Astrocyte (in vitro differentiated cells and primary cell): ENCODE data around the gene COA8. TPM values are rescaled to one million over a fixed set of nuclear protein-coding genes. Genes with fewer than 3 reads are reported as not detected.

Source experiments
- DNase-seq: peaks from one replicate; pipeline ENCODE4 v3.0.0-alpha.2; 2010; ENCODE audit warnings: low read depth
- FAIRE-seq: peaks from 2 replicates; lab custom pipeline; 2011; peaks lifted over from hg19 to GRCh38; lab: Jason Lieb, UNC
- H2AFZ ChIP-seq: 2 replicates; pipeline ENCODE4 v1.6.0; 2012; ENCODE audit warnings: low read depth, low read length, inconsistent platforms
- H3K27ac ChIP-seq: 2 replicates; pipeline ENCODE4 v1.5.1; 2011; ENCODE audit warnings: low read depth, low read length, inconsistent platforms
- H3K27me3 ChIP-seq: 2 replicates; pipeline ENCODE4 v1.6.0; 2011; ENCODE audit warnings: low read length, inconsistent platforms; ENCODE audit not compliant: insufficient read depth
- H3K36me3 ChIP-seq: 2 replicates; pipeline ENCODE4 v1.5.1; 2011; ENCODE audit warnings: low read length, inconsistent platforms; ENCODE audit not compliant: insufficient read depth
- H3K4me1 ChIP-seq: 2 replicates; pipeline ENCODE4 v1.5.1; 2011; ENCODE audit warnings: low read length, inconsistent platforms; ENCODE audit not compliant: insufficient read depth
- H3K4me2 ChIP-seq: 2 replicates; pipeline ENCODE4 v1.6.0; 2012; ENCODE audit warnings: low read length, inconsistent platforms
- H3K4me3 ChIP-seq: 2 replicates; pipeline ENCODE4 v1.5.1; 2011; ENCODE audit warnings: low read depth, mild to moderate bottlenecking, low read length, inconsistent platforms; ENCODE audit not compliant: insufficient read depth
- H3K79me2 ChIP-seq: 2 replicates; pipeline ENCODE4 v1.6.0; 2012; ENCODE audit warnings: mild to moderate bottlenecking, low read length, inconsistent platforms; ENCODE audit not compliant: insufficient read depth
- H3K9ac ChIP-seq: 2 replicates; pipeline ENCODE4 v1.6.0; 2012; ENCODE audit warnings: mild to moderate bottlenecking, low read length, inconsistent platforms
- H3K9me3 ChIP-seq: 2 replicates; pipeline ENCODE4 v1.5.1; 2012; ENCODE audit warnings: low read depth, mild to moderate bottlenecking, low read length, inconsistent platforms; ENCODE audit not compliant: insufficient read depth
- H4K20me1 ChIP-seq: 2 replicates; pipeline ENCODE4 v1.6.0; 2012; ENCODE audit warnings: low read length, inconsistent platforms; ENCODE audit not compliant: insufficient read depth
- H3K27ac Mint-ChIP-seq: one replicate; pipeline ENCODE4 v1.8.0; 2021; ENCODE audit warnings: mild to moderate bottlenecking, mixed read lengths; ENCODE audit not compliant: unreplicated experiment
- H3K27me3 Mint-ChIP-seq: one replicate; pipeline ENCODE4 v1.8.0; 2021; ENCODE audit warnings: low read depth, mixed read lengths; ENCODE audit not compliant: unreplicated experiment
- H3K36me3 Mint-ChIP-seq: one replicate; pipeline ENCODE4 v1.8.0; 2021; ENCODE audit warnings: low read depth, mixed read lengths; ENCODE audit not compliant: unreplicated experiment
- H3K4me1 Mint-ChIP-seq: one replicate; pipeline ENCODE4 v1.8.0; 2021; ENCODE audit warnings: low read depth, mixed read lengths; ENCODE audit not compliant: unreplicated experiment
- H3K4me3 Mint-ChIP-seq: one replicate; pipeline ENCODE4 v1.8.0; 2021; ENCODE audit warnings: mild to moderate bottlenecking, moderate library complexity, mixed read lengths; ENCODE audit not compliant: unreplicated experiment
- H3K9me3 Mint-ChIP-seq: one replicate; pipeline ENCODE4 v1.8.0; 2021; ENCODE audit warnings: mild to moderate bottlenecking, mixed read lengths; ENCODE audit not compliant: unreplicated experiment
- CTCF ChIP-seq: IDR thresholded peaks from 2 replicates; pipeline ENCODE4 v1.5.1; 2011; ENCODE audit warnings: low read depth, mild to moderate bottlenecking, inconsistent platforms, low read length, moderate library complexity; ENCODE audit not compliant: insufficient read depth
- EZH2 ChIP-seq: IDR thresholded peaks from 2 replicates; pipeline ENCODE4 v1.6.1; 2012; ENCODE audit warnings: mild to moderate bottlenecking, low read length, inconsistent platforms; ENCODE audit not compliant: insufficient read depth
- total RNA-seq: library from RNA; stranded (reverse); gene quantifications from 2 replicates; pipeline ENCODE4 v1.2.1, GENCODE V29; 2021

The COA8 gene
- total RNA-seq, 1 donor from 2014 or later, result 56.2 TPM

GRCh38 chr14:103569408-103569807 lies 6.6 kb downstream of the COA8 start:
- Histone ChIP-seq H4K20me1 (peaks cover 71% of the 10 kb centered on the region), H3K9ac (no peak overlapping the region), H3K4me3 (no peak overlapping the region), H3K79me2 (peaks cover 77% of the 10 kb centered on the region), H3K9me3 (no peaks in the 10 kb centered on the region), H3K27ac (no peak overlapping the region), H3K27me3 (no peaks in the 10 kb centered on the region), H3K36me3 (peaks cover 11% of the 10 kb centered on the region), H2AFZ (no peak overlapping the region), H3K4me1 (no peaks in the 10 kb centered on the region), H3K4me2 (peak overlapping the region; percentile 16)
- FAIRE-seq (no peak), DNase-seq (no peak)
- no peaks in the 10 kb centered on the region for H3K36me3 Mint-ChIP-seq
- peak overlapping the region; percentile 63 for H3K27ac Mint-ChIP-seq
- no peak overlapping the region for H3K4me3 Mint-ChIP-seq
- no peaks in the 10 kb centered on the region for H3K9me3 Mint-ChIP-seq
- H3K4me1 Mint-ChIP-seq, result peaks cover 13% of the 10 kb centered on the region
- TF ChIP-seq EZH2 (no peak), CTCF (no peak)
- no peaks in the 10 kb centered on the region for H3K27me3 Mint-ChIP-seq

- H3K27me3 Mint-ChIP-seq, result no peaks in the 10 kb centered on the region
- H3K9me3 ChIP-seq, result no peaks in the 10 kb centered on the region
- no peak overlapping the region for H3K4me2 ChIP-seq
- H3K27ac Mint-ChIP-seq, result no peak overlapping the region
- no peak overlapping the region for H3K4me3 Mint-ChIP-seq
- peaks cover 19% of the 10 kb centered on the region for H3K36me3 ChIP-seq
- no peak for FAIRE-seq
- peaks cover 44% of the 10 kb centered on the region for H3K79me2 ChIP-seq
- H3K36me3 Mint-ChIP-seq, result peaks cover 5% of the 10 kb centered on the region
- peaks cover 65% of the 10 kb centered on the region for H4K20me1 ChIP-seq
- H2AFZ ChIP-seq, result no peak overlapping the region
- H3K27me3 ChIP-seq, result no peaks in the 10 kb centered on the region
- peaks cover 13% of the 10 kb centered on the region for H3K4me1 ChIP-seq
- DNase-seq, result no peak
- H3K9ac ChIP-seq, result no peak overlapping the region
- H3K4me3 ChIP-seq, result no peak overlapping the region
- H3K27ac ChIP-seq, result no peak overlapping the region
- peaks cover 15% of the 10 kb centered on the region for H3K4me1 Mint-ChIP-seq
- no peak for TF ChIP-seq EZH2
- no peak for TF ChIP-seq CTCF
- no peaks in the 10 kb centered on the region for H3K9me3 Mint-ChIP-seq
Measured at GRCh38 chr14:103574104-103574503, 11.3 kb downstream of the COA8 start.

- Mint-ChIP-seq H3K9me3 (no peaks in the 10 kb centered on the region), H3K36me3 (peaks cover 5% of the 10 kb centered on the region), H3K4me3 (no peak overlapping the region), H3K27me3 (no peaks in the 10 kb centered on the region), H3K27ac (no peak overlapping the region), H3K4me1 (peaks cover 10% of the 10 kb centered on the region)
- Histone ChIP-seq H3K9ac (no peak overlapping the region), H3K79me2 (peaks cover 37% of the 10 kb centered on the region), H3K4me1 (peaks cover 13% of the 10 kb centered on the region), H3K36me3 (peaks cover 19% of the 10 kb centered on the region), H3K9me3 (no peaks in the 10 kb centered on the region), H3K27me3 (no peaks in the 10 kb centered on the region), H3K27ac (no peak overlapping the region), H4K20me1 (peaks cover 60% of the 10 kb centered on the region), H3K4me3 (no peak overlapping the region), H3K4me2 (no peak overlapping the region), H2AFZ (no peak overlapping the region)
- DNase-seq (no peak), FAIRE-seq (no peak)
- TF ChIP-seq EZH2 (no peak), CTCF (no peak)
Measured at GRCh38 chr14:103574707-103575285, 12.0 kb downstream of the COA8 start.
